CD14-positive monocyte (primary cell): ENCODE data around the gene IFRD1. TPM values are rescaled to one million over a fixed set of nuclear protein-coding genes. Genes with fewer than 3 reads are reported as not detected.

Source experiments
- DNase-seq, 3 donors: peaks; one replicate each; pipeline ENCODE4 v3.0.0-alpha.2; 2011 to 2022
- H2AFZ ChIP-seq: 2 replicates; pipeline ENCODE4 v1.6.0; 2012; ENCODE audit warnings: mild to moderate bottlenecking, low read depth, low read length, inconsistent platforms; ENCODE audit not compliant: insufficient read depth, poor library complexity, severe bottlenecking
- H3K27ac ChIP-seq, 2 donors: 1 replicate in 1 of 2; 2 replicates in 1 of 2; pipeline ENCODE4 v1.5.1; 2012 to 2013; ENCODE audit warnings: low read length in 2 of 2, control low read depth in 1 of 2, inconsistent platforms in 1 of 2, low read depth in 1 of 2, mild to moderate bottlenecking in 1 of 2
- H3K27me3 ChIP-seq, 2 donors: one replicate each; pipeline versions ENCODE4 v1.6.0 to v1.6.1; 2011 to 2013; ENCODE audit warnings: low read length in 2 of 2; ENCODE audit not compliant: control insufficient read depth in 2 of 2, insufficient read depth in 2 of 2
- H3K36me3 ChIP-seq, 2 donors: replicated peaks in 1 of 2; 1 replicate in 1 of 2; 2 replicates in 1 of 2; pipeline versions ENCODE4 v1.5.1 to v1.6.1; 2012 to 2013; ENCODE audit warnings: low read length in 2 of 2, control low read depth in 1 of 2, inconsistent platforms in 1 of 2, mild to moderate bottlenecking in 1 of 2; ENCODE audit not compliant: insufficient read depth in 2 of 2, control insufficient read depth in 1 of 2
- H3K4me1 ChIP-seq, 2 donors: 1 replicate in 1 of 2; 2 replicates in 1 of 2; pipeline versions ENCODE4 v1.5.1 to v1.6.1; 2012 to 2013; ENCODE audit warnings: low read length in 2 of 2, control low read depth in 1 of 2, inconsistent platforms in 1 of 2, mild to moderate bottlenecking in 1 of 2, moderate library complexity in 1 of 2; ENCODE audit not compliant: insufficient read depth in 2 of 2, control insufficient read depth in 1 of 2
- H3K4me2 ChIP-seq: replicated peaks from 2 replicates; pipeline ENCODE3; 2012; ENCODE audit warnings: low read length, moderate library complexity, mild to moderate bottlenecking; ENCODE audit not compliant: poor library complexity, severe bottlenecking; ENCODE audit errors: extremely low read depth
- H3K4me3 ChIP-seq, 3 experiments: fragments of 200-600 bp in 1 of 3; sonication (generic) in 1 of 3; replicated peaks in 1 of 3; 1 replicate in 2 of 3; 2 replicates in 1 of 3; pipeline ENCODE4 v1.5.1; 2011 to 2013; ENCODE audit warnings: low read length in 3 of 3, mild to moderate bottlenecking in 3 of 3, control low read depth in 2 of 3, low read depth in 2 of 3, inconsistent platforms in 1 of 3, moderate library complexity in 1 of 3
- H3K79me2 ChIP-seq: 2 replicates; pipeline ENCODE4 v1.6.0; 2012; ENCODE audit warnings: mild to moderate bottlenecking, control low read depth, inconsistent platforms, low read length, moderate library complexity; ENCODE audit not compliant: insufficient read depth
- H3K9ac ChIP-seq: 2 replicates; pipeline ENCODE4 v1.6.0; 2017; ENCODE audit warnings: low read length, mild to moderate bottlenecking; ENCODE audit not compliant: insufficient read depth, poor library complexity, severe bottlenecking
- H3K9me3 ChIP-seq, 2 donors: replicated peaks in 1 of 2; 1 replicate in 1 of 2; 2 replicates in 1 of 2; pipeline versions ENCODE4 v1.5.1 to v1.6.1; 2012 to 2013; ENCODE audit warnings: low read length in 2 of 2, control low read depth in 1 of 2; ENCODE audit not compliant: control insufficient read depth in 1 of 2, insufficient read depth in 1 of 2
- H4K20me1 ChIP-seq: 2 replicates; pipeline ENCODE4 v1.6.0; 2012; ENCODE audit warnings: mild to moderate bottlenecking, low read length, control low read depth, moderate library complexity; ENCODE audit not compliant: insufficient read depth
- H3K27ac Mint-ChIP-seq, 7 donors: one replicate each; pipeline ENCODE4 v1.8.0; 2020; ENCODE audit warnings: mild to moderate bottlenecking in 7 of 7, mixed read lengths in 7 of 7, moderate library complexity in 6 of 7, inconsistent platforms in 2 of 7
- H3K27me3 Mint-ChIP-seq, 3 donors: one replicate each; pipeline ENCODE4 v1.8.0; 2021 to 2022; ENCODE audit warnings: low read depth in 3 of 3, mild to moderate bottlenecking in 3 of 3, mixed read lengths in 3 of 3, moderate library complexity in 3 of 3, inconsistent platforms in 1 of 3
- H3K36me3 Mint-ChIP-seq, 2 donors: one replicate each; pipeline ENCODE4 v1.8.0; 2020; ENCODE audit warnings: mixed read lengths in 2 of 2, inconsistent platforms in 1 of 2, mild to moderate bottlenecking in 1 of 2
- H3K4me1 Mint-ChIP-seq: one replicate; pipeline ENCODE4 v1.8.0; 2020; ENCODE audit warnings: mild to moderate bottlenecking, mixed read lengths
- H3K4me3 Mint-ChIP-seq, 2 donors: one replicate each; pipeline ENCODE4 v1.8.0; 2020; ENCODE audit warnings: mild to moderate bottlenecking in 2 of 2, mixed read lengths in 2 of 2, moderate library complexity in 1 of 2
- H3K9me3 Mint-ChIP-seq, 7 donors: one replicate each; pipeline ENCODE4 v1.8.0; 2020 to 2022; ENCODE audit warnings: mixed read lengths in 7 of 7, mild to moderate bottlenecking in 6 of 7, moderate library complexity in 6 of 7, inconsistent platforms in 2 of 7
- WGBS: methylation state at CpG from one replicate; pipeline ENCODE4 v1.1.5; 2013; ENCODE audit warnings: missing lambda C conversion rate; ENCODE audit not compliant: insufficient coverage; 5-methylcytosine and 5-hydroxymethylcytosine counted together
- intact Hi-C, 2 donors: fragments of 100-400 bp; cut with micrococcal nuclease; formaldehyde crosslinking; loops; one replicate each; pipeline versions ENCODE4 v1.15.0 to v1.15.1; 2023
- polyA plus RNA-seq, 3 donors: library from polyadenylated mRNA; depleted of rRNA in 1 of 3; unstranded in 2 of 3; stranded (reverse) in 1 of 3; fragments of 300-500 nt in 2 of 3; fragments of >200 nt in 1 of 3; fragmentation: Illumina TruSeq in 2 of 3; gene quantifications; 1 replicate in 2 of 3; 2 replicates in 1 of 3; pipeline ENCODE4 v1.2.3, GENCODE V29; 2012 to 2021
- TF ChIP-seq, protein P1 (sequence below): fragments of 200-600 bp; IDR thresholded peaks from one replicate; pipeline ENCODE4 v1.8.0; 2022; ENCODE audit warnings: antibody characterized with exemption, mild to moderate bottlenecking

Gene IFRD1
- polyA plus RNA-seq, 3 donors = 13.6 to 81.6 (median 18.7) TPM

GRCh38 chr7:112419543-112420130, 30.6 kb upstream of the IFRD1 start:
- no peak for DNase-seq
- H3K4me1 ChIP-seq = peaks cover 22 to 24% of the 10 kb centered on the region in 2 donors
- no peaks in the 10 kb centered on the region for H4K20me1 ChIP-seq
- no peak overlapping the region for H3K4me3 ChIP-seq
- Mint-ChIP-seq H3K9me3 (peaks cover 0 to 4% (median 0%) of the 10 kb centered on the region in 7 donors), H3K36me3 (no peaks in the 10 kb centered on the region), H3K27ac (no peak overlapping the region), H3K4me1 (peaks cover 25% of the 10 kb centered on the region), H3K4me3 (no peak overlapping the region), H3K27me3 (peaks cover 0 to 2% (median 0%) of the 10 kb centered on the region in 3 donors)
- no peak overlapping the region for H3K4me2 ChIP-seq
- no peak overlapping the region for H3K27ac ChIP-seq
- TF ChIP-seq, protein P1, sequence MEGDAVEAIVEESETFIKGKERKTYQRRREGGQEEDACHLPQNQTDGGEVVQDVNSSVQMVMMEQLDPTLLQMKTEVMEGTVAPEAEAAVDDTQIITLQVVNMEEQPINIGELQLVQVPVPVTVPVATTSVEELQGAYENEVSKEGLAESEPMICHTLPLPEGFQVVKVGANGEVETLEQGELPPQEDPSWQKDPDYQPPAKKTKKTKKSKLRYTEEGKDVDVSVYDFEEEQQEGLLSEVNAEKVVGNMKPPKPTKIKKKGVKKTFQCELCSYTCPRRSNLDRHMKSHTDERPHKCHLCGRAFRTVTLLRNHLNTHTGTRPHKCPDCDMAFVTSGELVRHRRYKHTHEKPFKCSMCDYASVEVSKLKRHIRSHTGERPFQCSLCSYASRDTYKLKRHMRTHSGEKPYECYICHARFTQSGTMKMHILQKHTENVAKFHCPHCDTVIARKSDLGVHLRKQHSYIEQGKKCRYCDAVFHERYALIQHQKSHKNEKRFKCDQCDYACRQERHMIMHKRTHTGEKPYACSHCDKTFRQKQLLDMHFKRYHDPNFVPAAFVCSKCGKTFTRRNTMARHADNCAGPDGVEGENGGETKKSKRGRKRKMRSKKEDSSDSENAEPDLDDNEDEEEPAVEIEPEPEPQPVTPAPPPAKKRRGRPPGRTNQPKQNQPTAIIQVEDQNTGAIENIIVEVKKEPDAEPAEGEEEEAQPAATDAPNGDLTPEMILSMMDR = no peak
- 100% methylated on average over 2 of the region's 4 CpGs for WGBS
- intact Hi-C loops = loop anchor here in 1 of 2 donors (10.0 kb wide), 1 partner anchor 665 kb away; no protein-coding TSS in a partner anchor
- H3K27me3 ChIP-seq = no peaks in the 10 kb centered on the region
- no peaks in the 10 kb centered on the region for H3K79me2 ChIP-seq
- no peaks in the 10 kb centered on the region for H3K36me3 ChIP-seq
- H2AFZ ChIP-seq = no peak overlapping the region
- H3K9ac ChIP-seq = no peak overlapping the region
- H3K9me3 ChIP-seq = no peaks in the 10 kb centered on the region

DNA sequence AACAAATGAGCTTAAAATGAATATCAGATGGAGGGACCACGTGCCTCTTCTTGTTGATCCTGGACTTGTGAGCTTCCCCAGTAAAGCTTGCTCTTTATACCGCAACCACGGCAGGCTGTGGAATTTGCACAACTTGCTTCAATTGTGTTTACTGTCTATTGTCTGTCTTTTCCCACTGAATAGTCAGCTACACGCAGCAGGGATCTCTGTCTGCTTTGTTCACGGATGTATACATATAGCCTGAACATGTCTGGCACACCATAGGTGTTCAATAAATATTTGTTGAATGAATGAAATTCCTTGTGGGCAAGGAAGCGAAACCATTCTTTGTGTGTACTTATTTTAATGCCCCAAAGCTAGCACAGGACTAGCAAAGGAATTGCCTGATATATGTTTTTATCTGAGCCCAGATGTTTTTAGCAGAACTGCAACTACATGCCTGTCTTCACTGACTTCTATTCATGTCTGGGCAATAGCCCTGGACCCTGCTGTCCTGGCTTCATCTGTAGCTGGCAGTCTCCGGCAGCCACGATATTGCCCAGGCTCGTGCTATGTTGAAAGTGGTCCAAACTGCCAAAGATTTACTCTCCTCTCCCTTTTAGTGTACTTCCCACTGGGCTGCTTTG, 29.9 kb upstream of the IFRD1 start:
- H3K27ac Mint-ChIP-seq = no peak overlapping the region
- H3K36me3 ChIP-seq = no peaks in the 10 kb centered on the region
- H3K27ac ChIP-seq = no peak overlapping the region
- H3K4me1 Mint-ChIP-seq = peaks cover 25% of the 10 kb centered on the region
- no peaks in the 10 kb centered on the region for H3K27me3 ChIP-seq
- no peaks in the 10 kb centered on the region for H3K79me2 ChIP-seq
- peaks cover 22 to 24% of the 10 kb centered on the region in 2 donors for H3K4me1 ChIP-seq
- H3K9me3 ChIP-seq = no peaks in the 10 kb centered on the region
- no peak overlapping the region for H3K4me3 Mint-ChIP-seq
- peaks cover 0 to 2% (median 0%) of the 10 kb centered on the region in 3 donors for H3K27me3 Mint-ChIP-seq
- no peak overlapping the region for H2AFZ ChIP-seq
- DNase-seq = no peak
- WGBS = 93% methylated on average over 6 of the region's 9 CpGs
- H3K9ac ChIP-seq = no peak overlapping the region
- no peak overlapping the region for H3K4me2 ChIP-seq
- intact Hi-C loops = no loop called here
- H3K9me3 Mint-ChIP-seq = peaks cover 0 to 4% (median 0%) of the 10 kb centered on the region in 7 donors
- H3K4me3 ChIP-seq = no peak overlapping the region
- no peaks in the 10 kb centered on the region for H4K20me1 ChIP-seq
- no peaks in the 10 kb centered on the region for H3K36me3 Mint-ChIP-seq
- TF ChIP-seq, protein P1 = no peak
